GM19025 (cell line): ENCODE data around the gene APOA1.
"Not testable (repeated sequence)": the region's sequence is repeated elsewhere in the genome, so short reads cannot be mapped to it uniquely, and the experiment has no call there.

Experiments used
- ATAC-seq: cut with Tn5 transposase; IDR thresholded peaks from one replicate; pipeline ENCODE4 v1.9.1; 2021; ENCODE audit warnings: mild to moderate bottlenecking, low read depth, moderate library complexity; ENCODE audit not compliant: unreplicated experiment

Gene APOA1

DNA sequence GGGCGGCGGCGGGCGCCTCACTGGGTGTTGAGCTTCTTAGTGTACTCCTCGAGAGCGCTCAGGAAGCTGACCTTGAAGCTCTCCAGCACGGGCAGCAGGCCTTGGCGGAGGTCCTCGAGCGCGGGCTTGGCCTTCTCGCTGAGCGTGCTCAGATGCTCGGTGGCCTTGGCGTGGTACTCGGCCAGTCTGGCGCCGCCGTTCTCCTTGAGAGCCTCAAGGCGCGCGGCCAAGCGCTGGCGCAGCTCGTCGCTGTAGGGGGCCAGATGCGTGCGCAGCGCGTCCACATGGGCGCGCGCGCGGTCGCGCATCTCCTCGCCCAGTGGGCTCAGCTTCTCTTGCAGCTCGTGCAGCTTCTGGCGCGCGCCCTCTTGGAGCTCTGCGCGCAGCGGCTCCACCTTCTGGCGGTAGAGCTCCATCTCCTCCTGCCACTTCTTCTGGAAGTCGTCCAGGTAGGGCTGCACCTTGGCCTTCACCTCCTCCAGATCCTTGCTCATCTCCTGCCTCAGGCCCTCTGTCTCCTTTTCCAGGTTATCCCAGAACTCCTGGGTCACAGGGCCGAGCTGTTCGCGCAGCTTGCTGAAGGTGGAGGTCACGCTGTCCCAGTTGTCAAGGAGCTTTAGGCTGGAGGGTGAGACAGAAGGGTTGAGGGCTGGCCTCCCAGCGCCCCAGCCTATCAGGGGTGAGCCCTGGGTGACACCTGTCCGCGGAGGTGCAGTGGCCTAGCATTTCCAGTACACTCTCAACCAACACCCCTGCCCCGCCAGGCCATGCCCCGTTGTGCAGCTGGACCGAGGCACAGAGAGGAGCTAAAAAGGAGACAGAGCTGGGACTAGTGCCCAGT is 1.4 kb downstream of the APOA1 start:
- ATAC-seq: peak; percentile 69

DNA sequence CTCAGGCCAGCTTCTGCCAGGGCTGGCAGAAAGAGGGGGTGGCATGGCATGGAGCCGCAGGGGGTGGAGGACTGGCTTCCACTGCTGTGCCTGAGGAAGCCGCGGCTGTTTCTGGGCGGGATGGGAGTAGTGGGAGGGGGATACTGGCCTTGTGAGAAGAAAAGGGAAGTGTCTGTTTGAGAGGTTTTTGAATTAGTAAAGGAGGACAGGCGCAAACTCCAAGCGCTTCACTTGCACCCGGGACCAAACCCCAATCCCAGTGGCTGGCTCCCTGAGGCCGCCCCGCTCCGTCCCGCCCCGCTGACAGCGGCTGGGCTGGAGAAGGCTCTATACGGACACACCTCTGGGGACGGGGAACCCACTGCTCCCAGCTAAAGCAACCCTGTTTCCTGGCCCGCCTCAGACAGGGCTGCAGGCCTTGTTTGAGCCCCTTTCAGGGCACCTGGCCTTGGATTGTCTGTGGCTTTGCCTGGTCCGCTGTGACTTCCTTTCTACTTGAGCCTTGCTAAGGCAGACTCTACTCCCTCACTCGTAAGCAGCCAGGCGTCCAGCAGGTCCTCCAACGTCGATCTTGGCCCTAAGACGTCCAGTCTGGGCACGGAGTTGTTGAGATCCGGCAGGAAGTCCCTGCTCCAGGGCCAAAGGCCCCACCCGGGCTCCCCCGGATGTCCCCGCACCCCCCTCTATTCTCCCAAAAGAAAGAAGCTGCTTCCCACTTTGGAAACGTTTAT is 2.2 kb downstream of the APOA1 start:
- ATAC-seq: peak; percentile 12

DNA sequence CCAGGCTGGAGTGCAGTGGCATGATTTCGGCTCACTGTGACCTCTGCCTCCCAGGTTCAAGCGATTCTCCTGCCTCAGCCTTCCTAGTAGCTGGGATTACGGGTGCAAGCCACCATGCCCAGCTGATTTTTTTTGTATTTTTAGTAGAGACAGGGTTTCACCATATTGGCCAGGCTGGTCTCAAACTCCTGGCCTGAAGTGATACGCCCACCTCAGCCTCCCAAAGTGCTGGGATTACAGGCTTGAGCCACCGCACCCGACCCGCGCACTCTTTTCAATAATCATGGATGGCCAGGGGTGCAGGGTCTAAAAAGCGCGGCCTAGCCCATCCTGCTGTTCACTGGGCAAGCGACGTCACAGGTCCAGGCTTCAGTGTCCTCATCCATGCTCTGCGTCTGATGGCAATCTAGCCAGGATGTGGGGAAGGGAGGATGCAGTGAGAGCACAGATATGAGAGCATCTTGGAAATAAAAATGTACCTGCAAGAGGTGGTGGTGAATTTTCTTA is 2.8 kb downstream of the APOA1 start:
- ATAC-seq: not testable (repeated sequence)

DNA sequence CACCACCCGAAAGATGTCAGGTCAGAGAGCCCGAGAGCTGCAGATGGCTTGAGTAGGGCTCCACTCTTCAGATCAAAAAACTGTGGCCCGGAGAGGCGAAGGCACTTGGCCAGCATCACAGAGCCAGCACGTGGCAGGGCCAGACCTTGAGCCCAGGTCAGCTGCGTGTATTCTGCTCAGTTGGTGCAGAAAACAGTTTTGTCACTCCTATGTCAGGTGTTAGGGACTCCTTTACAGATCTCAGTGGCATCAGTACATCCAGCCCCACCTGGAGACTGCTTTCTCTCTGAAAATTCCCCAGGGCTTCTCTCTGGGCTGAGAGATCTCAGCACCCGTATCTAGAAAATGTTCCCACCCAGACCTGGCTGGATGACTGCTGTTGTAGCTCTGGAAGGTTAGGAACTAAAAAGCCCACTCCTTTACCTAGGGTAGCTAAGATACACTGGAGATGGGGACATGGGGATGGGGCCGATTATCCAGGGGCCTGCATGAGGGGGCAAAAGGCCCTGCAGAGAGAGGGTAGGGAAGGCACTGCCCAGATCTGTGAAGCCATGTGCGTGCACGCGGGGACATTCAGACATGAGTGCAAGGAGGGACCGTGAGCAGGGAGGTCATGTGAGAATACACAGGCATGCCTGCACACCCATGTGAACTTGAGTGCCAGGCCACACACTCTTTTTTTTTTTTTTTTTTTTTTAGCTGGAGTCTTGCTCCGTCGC is 3.4 kb downstream of the APOA1 start:
- no peak for ATAC-seq

- ATAC-seq: no peak
Measured at GRCh38 chr11:116833491-116833815, 4.0 kb downstream of the APOA1 start.

- ATAC-seq: no peak
Measured at GRCh38 chr11:116832350-116833290, 4.8 kb downstream of the APOA1 start.

GRCh38 chr11:116831790-116832349 is 5.6 kb downstream of the APOA1 start:
- ATAC-seq: no peak

GRCh38 chr11:116830184-116830912 is 7.1 kb downstream of the APOA1 start:
- ATAC-seq: no peak

DNA sequence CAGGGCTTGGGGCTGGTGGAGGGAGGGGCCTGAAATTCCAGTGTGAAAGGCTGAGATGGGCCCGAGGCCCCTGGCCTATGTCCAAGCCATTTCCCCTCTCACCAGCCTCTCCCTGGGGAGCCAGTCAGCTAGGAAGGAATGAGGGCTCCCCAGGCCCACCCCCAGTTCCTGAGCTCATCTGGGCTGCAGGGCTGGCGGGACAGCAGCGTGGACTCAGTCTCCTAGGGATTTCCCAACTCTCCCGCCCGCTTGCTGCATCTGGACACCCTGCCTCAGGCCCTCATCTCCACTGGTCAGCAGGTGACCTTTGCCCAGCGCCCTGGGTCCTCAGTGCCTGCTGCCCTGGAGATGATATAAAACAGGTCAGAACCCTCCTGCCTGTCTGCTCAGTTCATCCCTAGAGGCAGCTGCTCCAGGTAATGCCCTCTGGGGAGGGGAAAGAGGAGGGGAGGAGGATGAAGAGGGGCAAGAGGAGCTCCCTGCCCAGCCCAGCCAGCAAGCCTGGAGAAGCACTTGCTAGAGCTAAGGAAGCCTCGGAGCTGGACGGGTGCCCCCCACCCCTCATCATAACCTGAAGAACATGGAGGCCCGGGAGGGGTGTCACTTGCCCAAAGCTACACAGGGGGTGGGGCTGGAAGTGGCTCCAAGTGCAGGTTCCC is 7.8 kb downstream of the APOA1 start, which contains the start of gene APOC3:
Gene APOC3 (plus strand): TSS at position 383 of the 659 bp plus-strand sequence. CDS start 676 bp downstream, outside the sequence.
- ATAC-seq: no peak

DNA sequence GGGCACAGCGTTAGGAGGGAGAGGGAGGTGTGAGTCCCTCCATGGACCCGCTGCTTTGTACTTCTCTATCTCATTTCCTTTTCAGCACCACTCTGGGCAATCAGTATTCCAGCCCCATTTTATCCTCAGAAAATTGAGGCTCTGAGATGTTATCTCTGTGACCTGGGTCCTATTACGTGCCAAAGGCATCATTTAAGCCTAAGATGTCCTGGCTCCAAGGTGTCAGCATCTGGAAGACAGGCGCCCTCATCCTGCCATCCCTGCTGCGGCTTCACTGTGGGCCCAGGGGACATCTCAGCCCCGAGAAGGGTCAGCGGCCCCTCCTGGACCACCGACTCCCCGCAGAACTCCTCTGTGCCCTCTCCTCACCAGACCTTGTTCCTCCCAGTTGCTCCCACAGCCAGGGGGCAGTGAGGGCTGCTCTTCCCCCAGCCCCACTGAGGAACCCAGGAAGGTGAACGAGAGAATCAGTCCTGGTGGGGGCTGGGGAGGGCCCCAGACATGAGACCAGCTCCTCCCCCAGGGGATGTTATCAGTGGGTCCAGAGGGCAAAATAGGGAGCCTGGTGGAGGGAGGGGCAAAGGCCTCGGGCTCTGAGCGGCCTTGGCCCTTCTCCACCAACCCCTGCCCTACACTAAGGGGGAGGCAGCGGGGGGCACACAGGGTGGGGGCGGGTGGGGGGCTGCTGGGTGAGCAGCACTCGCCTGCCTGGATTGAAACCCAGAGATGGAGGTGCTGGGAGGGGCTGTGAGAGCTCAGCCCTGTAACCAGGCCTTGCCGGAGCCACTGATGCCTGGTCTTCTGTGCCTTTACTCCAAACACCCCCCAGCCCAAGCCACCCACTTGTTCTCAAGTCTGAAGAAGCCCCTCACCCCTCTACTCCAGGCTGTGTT is 8.5 kb downstream of the APOA1 start:
- no peak for ATAC-seq

- no peak for ATAC-seq
Measured at GRCh38 chr11:116827461-116827860, 10.0 kb downstream of the APOA1 start.

GRCh38 chr11:116826751-116827431 is 10.5 kb downstream of the APOA1 start:
- no peak for ATAC-seq

DNA sequence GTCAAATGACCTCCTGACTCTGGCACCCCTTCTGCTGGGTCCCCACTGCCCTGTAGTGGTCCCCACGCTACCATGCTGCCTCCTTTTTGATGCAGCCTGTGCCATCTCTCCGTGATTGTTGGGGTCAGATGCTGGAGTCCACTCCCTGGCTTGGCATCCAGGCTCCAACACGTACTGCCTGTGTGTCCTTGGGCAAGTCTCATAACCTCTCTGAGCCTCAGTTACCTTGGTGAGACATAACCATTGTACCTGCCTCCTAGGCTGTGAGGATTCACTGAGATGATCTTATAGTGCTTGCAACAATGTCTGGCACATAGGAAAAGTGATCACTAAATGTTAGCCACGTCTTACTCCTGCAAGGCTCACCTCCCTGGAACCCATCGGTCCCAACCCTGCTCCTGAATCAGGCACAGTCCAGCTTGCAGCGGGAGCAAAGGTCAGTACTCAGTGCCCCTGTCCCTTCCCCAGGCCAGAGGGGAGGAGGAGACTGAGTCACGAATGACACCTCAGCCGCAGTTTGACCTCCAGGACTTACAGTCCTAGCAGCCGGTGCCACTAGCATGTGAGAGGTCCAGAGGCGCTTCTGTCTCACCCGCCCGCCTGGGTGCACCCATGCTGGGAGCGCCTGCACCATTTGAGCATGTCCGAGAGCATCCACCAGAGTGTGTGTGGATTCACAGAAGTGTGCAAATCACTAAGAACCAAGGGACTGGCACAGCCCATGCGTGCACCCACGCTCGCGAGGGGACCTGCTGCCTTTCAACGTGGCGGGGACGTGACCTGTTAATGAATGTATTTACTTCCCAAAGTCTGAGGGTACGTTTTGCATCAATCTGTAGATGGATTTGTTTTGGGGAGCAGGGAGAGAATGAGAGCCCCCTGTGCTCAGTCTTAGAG is 11.3 kb downstream of the APOA1 start:
- no peak for ATAC-seq

GRCh38 chr11:116825434-116825833 is 12.0 kb downstream of the APOA1 start:
- no peak for ATAC-seq

- no peak for ATAC-seq
Measured at GRCh38 chr11:116823031-116823843, 14.2 kb downstream of the APOA1 start, which contains the start of gene APOA4. APOA4 (minus strand) TSS chr11:116823304; CDS start chr11:116823191, 113 bp downstream.
